Neuronal stem cell (in vitro differentiated cells): ENCODE results near the gene VSIR.

Experiments
- DNase-seq: peaks from one replicate; pipeline ENCODE4 v3.0.0-alpha.2; 2013; ENCODE audit warnings: low spot score
- H2AFZ ChIP-seq: one replicate; pipeline ENCODE4 v1.6.1; 2013; ENCODE audit warnings: mild to moderate bottlenecking, low read length, inconsistent platforms
- H2AK5ac ChIP-seq: 2 replicates; pipeline ENCODE4 v1.6.1; 2013; ENCODE audit warnings: low read depth, mild to moderate bottlenecking, inconsistent platforms, low read length, moderate library complexity, mixed read lengths
- H2BK120ac ChIP-seq: 2 replicates; pipeline ENCODE4 v1.6.1; 2013; ENCODE audit warnings: low read depth, mild to moderate bottlenecking, inconsistent platforms, low read length, moderate library complexity, mixed read lengths
- H2BK12ac ChIP-seq: one replicate; pipeline ENCODE4 v1.6.1; 2013; ENCODE audit warnings: low read length, inconsistent platforms
- H2BK15ac ChIP-seq: 2 replicates; pipeline ENCODE4 v1.6.1; 2013; ENCODE audit warnings: mild to moderate bottlenecking, low read length, inconsistent platforms, mixed read lengths
- H2BK5ac ChIP-seq: one replicate; pipeline ENCODE4 v1.6.1; 2013; ENCODE audit warnings: inconsistent platforms, mild to moderate bottlenecking, low read length, moderate library complexity
- H3K14ac ChIP-seq: one replicate; pipeline ENCODE4 v1.6.1; 2013; ENCODE audit warnings: low read length, inconsistent platforms
- H3K18ac ChIP-seq: 2 replicates; pipeline ENCODE4 v1.6.1; 2013; ENCODE audit warnings: low read length, inconsistent platforms
- H3K23ac ChIP-seq: 2 replicates; pipeline ENCODE4 v1.6.1; 2013; ENCODE audit warnings: low read depth, mild to moderate bottlenecking, mixed read lengths, low read length, inconsistent platforms; ENCODE audit not compliant: poor library complexity
- H3K27ac ChIP-seq: replicated peaks from 3 replicates; pipeline ENCODE4 v1.5.1; 2013; ENCODE audit warnings: low read length, inconsistent platforms
- H3K27me3 ChIP-seq, 3 experiments: 2 replicates each; pipeline ENCODE4 v1.6.1; 2013; ENCODE audit warnings: low read length in 3 of 3, mild to moderate bottlenecking in 2 of 3, inconsistent platforms in 1 of 3, low read depth in 1 of 3, mixed read lengths in 1 of 3, moderate library complexity in 1 of 3; ENCODE audit not compliant: control insufficient read depth in 3 of 3, insufficient read depth in 3 of 3
- H3K36me3 ChIP-seq, 2 donors: replicated peaks in 1 of 2; 2 replicates each; pipeline ENCODE4 v1.6.1; 2013; ENCODE audit warnings: low read length in 2 of 2; ENCODE audit not compliant: control insufficient read depth in 2 of 2, insufficient read depth in 2 of 2
- H3K4ac ChIP-seq: 2 replicates; pipeline ENCODE4 v1.6.1; 2013; ENCODE audit warnings: inconsistent platforms, mild to moderate bottlenecking, low read length, moderate library complexity
- H3K4me1 ChIP-seq, 2 donors: 1 replicate in 1 of 2; 2 replicates in 1 of 2; pipeline ENCODE4 v1.6.1; 2013; ENCODE audit warnings: low read length in 2 of 2, low read depth in 1 of 2; ENCODE audit not compliant: control insufficient read depth in 2 of 2, insufficient read depth in 1 of 2
- H3K4me2 ChIP-seq: one replicate; pipeline ENCODE4 v1.6.1; 2013; ENCODE audit warnings: mild to moderate bottlenecking, low read length, inconsistent platforms; ENCODE audit not compliant: insufficient read depth, poor library complexity, severe bottlenecking
- H3K4me3 ChIP-seq, 2 donors: 2 replicates each; pipeline ENCODE4 v1.5.1; 2013; ENCODE audit warnings: low read length in 2 of 2, mild to moderate bottlenecking in 2 of 2, inconsistent platforms in 1 of 2, moderate library complexity in 1 of 2
- H3K79me1 ChIP-seq: one replicate; pipeline ENCODE4 v1.6.1; 2013; ENCODE audit warnings: low read depth, mild to moderate bottlenecking, inconsistent platforms, low read length, moderate library complexity
- H3K9ac ChIP-seq: one replicate; pipeline ENCODE4 v1.6.1; 2013; ENCODE audit warnings: mild to moderate bottlenecking, low read depth, low read length, inconsistent platforms; ENCODE audit not compliant: poor library complexity
- H3K9me3 ChIP-seq, 2 donors: replicated peaks in 1 of 2; 2 replicates each; pipeline versions ENCODE3 to v1.6.1; 2013; ENCODE audit warnings: low read length in 2 of 2, mild to moderate bottlenecking in 2 of 2, inconsistent platforms in 1 of 2, low read depth in 1 of 2, mixed read lengths in 1 of 2, moderate library complexity in 1 of 2; ENCODE audit not compliant: control insufficient read depth in 2 of 2, insufficient read depth in 1 of 2
- H4K8ac ChIP-seq: one replicate; pipeline ENCODE4 v1.6.1; 2013; ENCODE audit warnings: low read depth, mild to moderate bottlenecking, inconsistent platforms, low read length, moderate library complexity
- H4K91ac ChIP-seq: one replicate; pipeline ENCODE4 v1.6.1; 2013; ENCODE audit warnings: low read length, low read depth, mild to moderate bottlenecking, inconsistent platforms; ENCODE audit not compliant: poor library complexity
- WGBS, 2 donors: extraction: QIAGEN DNeasy Blood & Tissue Kit; methylation state at CpG; one replicate each; pipeline ENCODE4 v1.1.7; 2013; ENCODE audit warnings: missing lambda C conversion rate in 2 of 2, mixed read lengths in 1 of 2; ENCODE audit not compliant: insufficient read length in 2 of 2, insufficient replicate concordance in 1 of 2; ENCODE audit errors: extremely low coverage in 2 of 2; 5-methylcytosine and 5-hydroxymethylcytosine counted together

VSIR gene

GRCh38 chr10:71719042-71719441 is 54.3 kb downstream of the VSIR start:
- DNase-seq = no peak
- Histone ChIP-seq H3K4me3 (no peak overlapping the region), H3K14ac (no peak overlapping the region), H3K4ac (no peak overlapping the region), H2BK5ac (peak overlapping the region; percentile 17), H2BK12ac (no peak overlapping the region), H3K27ac (no peak overlapping the region), H3K9me3 (no peaks in the 10 kb centered on the region), H2AFZ (no peak overlapping the region), H3K9ac (no peak overlapping the region), H4K8ac (peak overlapping the region; percentile 1), H2BK120ac (peak overlapping the region; percentile 63), H3K4me1 (peaks cover 0 to 14% of the 10 kb centered on the region in 2 donors), H3K27me3 (peaks cover 0 to 28% (median 0%) of the 10 kb centered on the region in 3 experiments), H3K36me3 (no peaks in the 10 kb centered on the region), H3K79me1 (peaks cover 2% of the 10 kb centered on the region), H3K18ac (peak overlapping the region; percentile 4), H3K23ac (no peak overlapping the region), H2BK15ac (no peak overlapping the region), H2AK5ac (peak overlapping the region; percentile 56), H4K91ac (no peak overlapping the region), H3K4me2 (no peak overlapping the region)
- no CpG with 5 or more reads among the region's 7 CpGs for WGBS, 2 donors

- Histone ChIP-seq H4K8ac (no peak overlapping the region), H3K4me1 (peaks cover 0 to 21% of the 10 kb centered on the region in 2 donors), H2AK5ac (peak overlapping the region; percentile 57), H2BK15ac (no peak overlapping the region), H2AFZ (no peak overlapping the region), H4K91ac (no peak overlapping the region), H3K4me2 (no peak overlapping the region), H3K79me1 (peaks cover 2% of the 10 kb centered on the region), H3K9ac (no peak overlapping the region), H3K36me3 (no peaks in the 10 kb centered on the region), H2BK5ac (no peak overlapping the region), H3K18ac (no peak overlapping the region), H3K27me3 (peaks cover 0 to 28% (median 0%) of the 10 kb centered on the region in 3 experiments), H3K9me3 (no peaks in the 10 kb centered on the region), H3K14ac (no peak overlapping the region), H3K27ac (no peak overlapping the region), H2BK12ac (no peak overlapping the region), H3K4ac (no peak overlapping the region), H3K23ac (no peak overlapping the region), H2BK120ac (no peak overlapping the region), H3K4me3 (no peak overlapping the region)
- DNase-seq = no peak
- no CpG with 5 or more reads among the region's 10 CpGs for WGBS, 2 donors
Observed at GRCh38 chr10:71718165-71718698, 55.1 kb downstream of the VSIR start.

GRCh38 chr10:71717551-71717951 is 55.8 kb downstream of the VSIR start:
- Histone ChIP-seq H3K4me1 (peaks cover 0 to 22% of the 10 kb centered on the region in 2 donors), H3K23ac (no peak overlapping the region), H2AK5ac (no peak overlapping the region), H3K27me3 (peaks cover 0 to 28% (median 0%) of the 10 kb centered on the region in 3 experiments), H2BK120ac (no peak overlapping the region), H3K27ac (no peak overlapping the region), H4K8ac (no peak overlapping the region), H3K79me1 (peaks cover 2% of the 10 kb centered on the region), H3K18ac (no peak overlapping the region), H3K36me3 (no peaks in the 10 kb centered on the region), H4K91ac (no peak overlapping the region), H3K4ac (no peak overlapping the region), H3K4me2 (no peak overlapping the region), H3K14ac (no peak overlapping the region), H3K9ac (no peak overlapping the region), H2BK15ac (no peak overlapping the region), H2AFZ (no peak overlapping the region), H2BK5ac (no peak overlapping the region), H3K4me3 (no peak overlapping the region), H3K9me3 (no peaks in the 10 kb centered on the region), H2BK12ac (no peak overlapping the region)
- no peak for DNase-seq
- WGBS, 2 donors = no CpG with 5 or more reads among the region's 2 CpGs

- H4K8ac ChIP-seq = no peak overlapping the region
- H3K36me3 ChIP-seq = no peaks in the 10 kb centered on the region
- H2BK12ac ChIP-seq = no peak overlapping the region
- no peak overlapping the region for H2AFZ ChIP-seq
- no peak overlapping the region for H3K9ac ChIP-seq
- H2AK5ac ChIP-seq = no peak overlapping the region
- no peak overlapping the region for H2BK15ac ChIP-seq
- no peak overlapping the region for H3K4me2 ChIP-seq
- no peak overlapping the region for H3K27ac ChIP-seq
- H2BK5ac ChIP-seq = no peak overlapping the region
- DNase-seq = no peak
- no CpG with 5 or more reads among the region's 4 CpGs for whole genome bisulfite sequencing, 2 donors
- no peak overlapping the region for H3K23ac ChIP-seq
- peaks cover 2% of the 10 kb centered on the region for H3K79me1 ChIP-seq
- H3K4ac ChIP-seq = no peak overlapping the region
- H3K9me3 ChIP-seq = no peaks in the 10 kb centered on the region
- H4K91ac ChIP-seq = no peak overlapping the region
- H3K18ac ChIP-seq = peak overlapping the region; percentile 46
- H3K27me3 ChIP-seq = peaks cover 0 to 28% (median 0%) of the 10 kb centered on the region in 3 experiments
- no peak overlapping the region for H3K14ac ChIP-seq
- H2BK120ac ChIP-seq = no peak overlapping the region
- no peak overlapping the region for H3K4me3 ChIP-seq
- peaks cover 0 to 22% of the 10 kb centered on the region in 2 donors for H3K4me1 ChIP-seq
Observed at GRCh38 chr10:71717056-71717455, 56.3 kb downstream of the VSIR start.
